Measurements from ENCODE around the gene ACTA1.

GRCh38 chr1:229438021-229438420 lies 4.1 kb upstream of the ACTA1 start:
- TF ChIP-seq CTCF (IDR thresholded peaks at IDR 0.05) (no peak), ZFX (IDR thresholded peaks at IDR 0.05; ENCODE audit: borderline replicate concordance) (no peak)

Data from 22Rv1 (cell line).